H1 (cell line): Measurements from ENCODE around the gene FASN. TPM values are rescaled to one million over a fixed set of nuclear protein-coding genes. Genes with fewer than 3 reads are reported as not detected.

Source experiments
- CBX5 ChIP-seq: fragments of 300-800, 300-1000 bp; sonication (generic); IDR thresholded peaks from 2 replicates; pipeline ENCODE4 v1.7.1; 2016; ENCODE audit warnings: antibody characterized with exemption, low read length, low read depth
- GABPA ChIP-seq: IDR thresholded peaks from 2 replicates; pipeline ENCODE4 v1.6.1; 2011; ENCODE audit warnings: mild to moderate bottlenecking, low read length, moderate library complexity, borderline replicate concordance; ENCODE audit not compliant: insufficient read depth
- JUND ChIP-seq: IDR thresholded peaks from 2 replicates; pipeline ENCODE4 v1.6.1; 2011; ENCODE audit warnings: mild to moderate bottlenecking, improper control_type of control experiment, low read length
- KDM4A ChIP-seq: IDR thresholded peaks from one replicate; pipeline ENCODE4 v1.7.1; 2012; ENCODE audit warnings: low read depth, mild to moderate bottlenecking, moderate library complexity, low read length, inconsistent platforms; ENCODE audit not compliant: severe bottlenecking
- RXRA ChIP-seq: IDR thresholded peaks from 2 replicates; pipeline ENCODE4 v1.6.1; 2011; ENCODE audit warnings: low read depth, mild to moderate bottlenecking, low read length, moderate library complexity; ENCODE audit not compliant: insufficient read depth
- SAP30 ChIP-seq: fragments of 300-600 bp; sonication (generic); IDR thresholded peaks from 2 replicates; pipeline ENCODE4 v1.7.1; 2012; ENCODE audit warnings: low read length, moderate library complexity, mild to moderate bottlenecking, inconsistent platforms; ENCODE audit not compliant: insufficient read depth, insufficient replicate concordance
- SIRT6 ChIP-seq: IDR thresholded peaks from one replicate; pipeline ENCODE4 v1.7.1; 2012; ENCODE audit warnings: low read length, inconsistent platforms
- SRF ChIP-seq: IDR thresholded peaks from 2 replicates; pipeline ENCODE4 v1.6.1; 2011; ENCODE audit warnings: mild to moderate bottlenecking, low read depth, low read length, moderate library complexity
- YY1 ChIP-seq: IDR thresholded peaks from 2 replicates; pipeline ENCODE4 v1.6.1; 2011; ENCODE audit warnings: low read depth, mild to moderate bottlenecking, low read length
- polyA plus RNA-seq, 7 experiments: library from polyadenylated mRNA; depleted of rRNA in 3 of 7; stranded (reverse) in 5 of 7; unstranded in 2 of 7; fragments of >200 nt in 5 of 7; fragments of 200-250 nt in 2 of 7; gene quantifications; 1 replicate in 5 of 7; 2 replicates in 1 of 7; 4 replicates in 1 of 7; pipeline versions ENCODE4 v1.2.1 to v1.2.3, GENCODE V29; 2011 to 2013; ENCODE audit warnings: missing spikeins in 2 of 7, mixed read lengths in 2 of 7
- total RNA-seq: library from RNA; stranded (reverse); fragmentation: NEBNext Ultra II Directional; extraction: Animal tissue kit (Norgen Biotek cat#: 25700); gene quantifications from 2 replicates; pipeline ENCODE4 v1.2.1, GENCODE V29; 2021
- TF ChIP-seq, protein P1 (sequence below): fragments of 300-600 bp; sonication (generic); IDR thresholded peaks from 2 replicates; pipeline ENCODE4 v1.7.1; 2012; ENCODE audit warnings: low read length, moderate library complexity, mild to moderate bottlenecking, inconsistent platforms; ENCODE audit not compliant: insufficient replicate concordance

Gene FASN
- total and polyA plus RNA-seq, 2 of the 8 experiments (the other 6 are each of a cell fraction or from before 2014, with no cell fraction given) = 143 to 561 TPM

DNA sequence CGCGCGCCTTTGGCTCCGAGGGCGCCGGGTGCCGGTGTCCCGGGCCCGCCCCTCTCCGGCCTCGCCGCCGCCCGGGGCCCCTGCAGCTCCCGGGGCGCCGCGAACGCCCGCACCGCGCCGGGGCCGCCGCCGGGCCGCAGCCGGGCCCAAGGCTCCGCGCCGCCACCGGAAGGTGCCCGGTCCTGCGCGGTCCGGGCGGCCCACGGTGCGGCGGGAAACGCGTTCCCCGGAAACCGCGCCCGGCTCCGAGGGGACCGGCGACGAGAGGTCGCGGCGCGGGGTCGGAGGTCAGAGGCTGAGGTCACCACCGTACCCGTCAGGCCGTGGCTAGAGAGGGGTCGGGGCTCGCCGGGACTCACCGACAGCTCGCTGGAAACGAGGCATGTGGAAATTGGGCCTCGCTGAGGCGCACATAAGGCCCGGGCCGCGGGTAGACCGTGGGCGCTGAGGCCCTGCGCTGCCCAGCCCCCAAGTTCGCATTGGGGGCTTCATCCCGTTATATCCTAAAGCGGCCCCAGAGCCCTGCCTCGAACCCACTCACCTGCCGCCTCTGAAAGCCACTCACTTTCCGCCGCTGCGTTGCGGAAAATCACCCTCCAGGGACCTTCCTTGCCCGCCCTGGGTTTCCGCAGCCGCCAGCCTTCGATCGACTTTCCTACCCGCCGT is 32.3 kb downstream of the FASN start, which contains the start of gene DUS1L (continued):
- TF ChIP-seq, protein P1, sequence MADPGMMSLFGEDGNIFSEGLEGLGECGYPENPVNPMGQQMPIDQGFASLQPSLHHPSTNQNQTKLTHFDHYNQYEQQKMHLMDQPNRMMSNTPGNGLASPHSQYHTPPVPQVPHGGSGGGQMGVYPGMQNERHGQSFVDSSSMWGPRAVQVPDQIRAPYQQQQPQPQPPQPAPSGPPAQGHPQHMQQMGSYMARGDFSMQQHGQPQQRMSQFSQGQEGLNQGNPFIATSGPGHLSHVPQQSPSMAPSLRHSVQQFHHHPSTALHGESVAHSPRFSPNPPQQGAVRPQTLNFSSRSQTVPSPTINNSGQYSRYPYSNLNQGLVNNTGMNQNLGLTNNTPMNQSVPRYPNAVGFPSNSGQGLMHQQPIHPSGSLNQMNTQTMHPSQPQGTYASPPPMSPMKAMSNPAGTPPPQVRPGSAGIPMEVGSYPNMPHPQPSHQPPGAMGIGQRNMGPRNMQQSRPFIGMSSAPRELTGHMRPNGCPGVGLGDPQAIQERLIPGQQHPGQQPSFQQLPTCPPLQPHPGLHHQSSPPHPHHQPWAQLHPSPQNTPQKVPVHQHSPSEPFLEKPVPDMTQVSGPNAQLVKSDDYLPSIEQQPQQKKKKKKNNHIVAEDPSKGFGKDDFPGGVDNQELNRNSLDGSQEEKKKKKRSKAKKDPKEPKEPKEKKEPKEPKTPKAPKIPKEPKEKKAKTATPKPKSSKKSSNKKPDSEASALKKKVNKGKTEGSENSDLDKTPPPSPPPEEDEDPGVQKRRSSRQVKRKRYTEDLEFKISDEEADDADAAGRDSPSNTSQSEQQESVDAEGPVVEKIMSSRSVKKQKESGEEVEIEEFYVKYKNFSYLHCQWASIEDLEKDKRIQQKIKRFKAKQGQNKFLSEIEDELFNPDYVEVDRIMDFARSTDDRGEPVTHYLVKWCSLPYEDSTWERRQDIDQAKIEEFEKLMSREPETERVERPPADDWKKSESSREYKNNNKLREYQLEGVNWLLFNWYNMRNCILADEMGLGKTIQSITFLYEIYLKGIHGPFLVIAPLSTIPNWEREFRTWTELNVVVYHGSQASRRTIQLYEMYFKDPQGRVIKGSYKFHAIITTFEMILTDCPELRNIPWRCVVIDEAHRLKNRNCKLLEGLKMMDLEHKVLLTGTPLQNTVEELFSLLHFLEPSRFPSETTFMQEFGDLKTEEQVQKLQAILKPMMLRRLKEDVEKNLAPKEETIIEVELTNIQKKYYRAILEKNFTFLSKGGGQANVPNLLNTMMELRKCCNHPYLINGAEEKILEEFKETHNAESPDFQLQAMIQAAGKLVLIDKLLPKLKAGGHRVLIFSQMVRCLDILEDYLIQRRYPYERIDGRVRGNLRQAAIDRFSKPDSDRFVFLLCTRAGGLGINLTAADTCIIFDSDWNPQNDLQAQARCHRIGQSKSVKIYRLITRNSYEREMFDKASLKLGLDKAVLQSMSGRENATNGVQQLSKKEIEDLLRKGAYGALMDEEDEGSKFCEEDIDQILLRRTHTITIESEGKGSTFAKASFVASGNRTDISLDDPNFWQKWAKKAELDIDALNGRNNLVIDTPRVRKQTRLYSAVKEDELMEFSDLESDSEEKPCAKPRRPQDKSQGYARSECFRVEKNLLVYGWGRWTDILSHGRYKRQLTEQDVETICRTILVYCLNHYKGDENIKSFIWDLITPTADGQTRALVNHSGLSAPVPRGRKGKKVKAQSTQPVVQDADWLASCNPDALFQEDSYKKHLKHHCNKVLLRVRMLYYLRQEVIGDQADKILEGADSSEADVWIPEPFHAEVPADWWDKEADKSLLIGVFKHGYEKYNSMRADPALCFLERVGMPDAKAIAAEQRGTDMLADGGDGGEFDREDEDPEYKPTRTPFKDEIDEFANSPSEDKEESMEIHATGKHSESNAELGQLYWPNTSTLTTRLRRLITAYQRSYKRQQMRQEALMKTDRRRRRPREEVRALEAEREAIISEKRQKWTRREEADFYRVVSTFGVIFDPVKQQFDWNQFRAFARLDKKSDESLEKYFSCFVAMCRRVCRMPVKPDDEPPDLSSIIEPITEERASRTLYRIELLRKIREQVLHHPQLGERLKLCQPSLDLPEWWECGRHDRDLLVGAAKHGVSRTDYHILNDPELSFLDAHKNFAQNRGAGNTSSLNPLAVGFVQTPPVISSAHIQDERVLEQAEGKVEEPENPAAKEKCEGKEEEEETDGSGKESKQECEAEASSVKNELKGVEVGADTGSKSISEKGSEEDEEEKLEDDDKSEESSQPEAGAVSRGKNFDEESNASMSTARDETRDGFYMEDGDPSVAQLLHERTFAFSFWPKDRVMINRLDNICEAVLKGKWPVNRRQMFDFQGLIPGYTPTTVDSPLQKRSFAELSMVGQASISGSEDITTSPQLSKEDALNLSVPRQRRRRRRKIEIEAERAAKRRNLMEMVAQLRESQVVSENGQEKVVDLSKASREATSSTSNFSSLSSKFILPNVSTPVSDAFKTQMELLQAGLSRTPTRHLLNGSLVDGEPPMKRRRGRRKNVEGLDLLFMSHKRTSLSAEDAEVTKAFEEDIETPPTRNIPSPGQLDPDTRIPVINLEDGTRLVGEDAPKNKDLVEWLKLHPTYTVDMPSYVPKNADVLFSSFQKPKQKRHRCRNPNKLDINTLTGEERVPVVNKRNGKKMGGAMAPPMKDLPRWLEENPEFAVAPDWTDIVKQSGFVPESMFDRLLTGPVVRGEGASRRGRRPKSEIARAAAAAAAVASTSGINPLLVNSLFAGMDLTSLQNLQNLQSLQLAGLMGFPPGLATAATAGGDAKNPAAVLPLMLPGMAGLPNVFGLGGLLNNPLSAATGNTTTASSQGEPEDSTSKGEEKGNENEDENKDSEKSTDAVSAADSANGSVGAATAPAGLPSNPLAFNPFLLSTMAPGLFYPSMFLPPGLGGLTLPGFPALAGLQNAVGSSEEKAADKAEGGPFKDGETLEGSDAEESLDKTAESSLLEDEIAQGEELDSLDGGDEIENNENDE = no peak
- TF ChIP-seq YY1 (peak; percentile 65; the same call in 1 of the 2 replicates), KDM4A (peak; percentile 71), SIRT6 (no peak), JUND (peak; percentile 44; the same call in 1 of the 2 replicates), CBX5 (no peak), SAP30 (no peak), RXRA (no peak), GABPA (peak; percentile 99), SRF (peak; percentile 62)
